ENCODE measurements around the gene SDCCAG8. TPM values are rescaled to one million over a fixed set of nuclear protein-coding genes. Genes with fewer than 3 reads are reported as not detected.

The SDCCAG8 gene
- total and polyA plus RNA-seq, 2 of the 8 experiments (the other 6 are each of a cell fraction or from before 2014, with no cell fraction given) = 15.6 to 21.0 TPM

DNA sequence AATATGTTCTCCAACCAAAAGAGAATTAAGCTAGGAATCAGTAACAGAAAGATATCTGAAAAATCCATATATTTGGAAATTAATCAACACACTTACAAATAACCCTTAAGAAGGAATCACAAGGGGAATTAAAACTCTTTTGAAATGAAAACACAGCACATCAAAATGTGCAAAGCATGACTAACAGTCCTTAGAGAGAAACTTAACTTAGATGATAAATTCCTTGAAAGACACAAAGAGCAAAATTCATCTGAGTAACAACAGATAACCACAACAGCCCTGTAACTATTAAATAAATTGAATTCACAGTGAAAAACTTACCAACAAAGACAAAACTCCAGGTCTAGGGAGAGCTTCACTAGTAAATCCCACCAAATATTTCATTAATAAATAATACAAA is 283.8 kb downstream of the SDCCAG8 start:
- Histone ChIP-seq H4K5ac (ENCODE audit: insufficient read length, low read depth, low read length) (no peak overlapping the region), H3K36me3 (ENCODE audit: control insufficient read depth in 2 of 4, insufficient read depth in 4 of 4, low read length in 3 of 4) (no peaks in the 10 kb centered on the region), H3K4ac (replicated peaks; ENCODE audit: insufficient read length, low read depth, low read length) (no peak overlapping the region), H3K56ac (replicated peaks; ENCODE audit: insufficient read length, low read depth, low read length) (no peak overlapping the region), H3K4me3 (ENCODE audit: extremely low read depth in 1 of 4, insufficient read depth in 2 of 4, low read depth in 3 of 4, low read length in 4 of 4) (no peak overlapping the region), H2AFZ (ENCODE audit: low read length) (no peak overlapping the region), H3K14ac (ENCODE audit: insufficient read length) (no peak overlapping the region), H3K18ac (ENCODE audit: extremely low read depth, low read length) (no peak overlapping the region), H3K79me2 (ENCODE audit: control insufficient read depth in 1 of 2, insufficient read depth in 2 of 2, low read length in 2 of 2) (no peaks in the 10 kb centered on the region), H2BK20ac (ENCODE audit: low read length) (no peak overlapping the region), H2BK5ac (ENCODE audit: low read depth, low read length) (no peak overlapping the region), H3K4me2 (ENCODE audit: insufficient read depth in 1 of 2, low read depth in 2 of 2, low read length in 2 of 2) (no peak overlapping the region), H4K20me1 (replicated peaks in 1 of 2; ENCODE audit: control insufficient read depth in 1 of 2, insufficient read depth in 2 of 2, low read length in 2 of 2) (no peaks in the 10 kb centered on the region), H4K91ac (replicated peaks; ENCODE audit: insufficient read length, low read length) (no peak overlapping the region), H3K27me3 (replicated peaks in 1 of 4; ENCODE audit: control insufficient read depth in 3 of 4, extremely low read depth in 1 of 4, insufficient read depth in 3 of 4, low read length in 3 of 4) (no peaks in the 10 kb centered on the region), H3K79me1 (ENCODE audit: low read depth, low read length) (0 out of 2 replicates have a peak, but pooled peaks cover 2% of the 10 kb centered on the region), H2BK12ac (ENCODE audit: low read depth, low read length) (no peak overlapping the region), H3K9ac (replicated peaks in 1 of 4; ENCODE audit: extremely low read depth in 1 of 4, low read depth in 3 of 4, low read length in 3 of 4) (no peak overlapping the region), H3K23ac (ENCODE audit: insufficient read length) (no peak overlapping the region), H3K9me3 (ENCODE audit: insufficient read depth in 2 of 2, low read depth in 1 of 2, low read length in 1 of 2) (no peaks in the 10 kb centered on the region), H2AK5ac (ENCODE audit: low read depth, low read length) (no peak overlapping the region), H2BK15ac (ENCODE audit: low read length) (no peak overlapping the region), H4K8ac (ENCODE audit: extremely low read depth, insufficient read depth, low read length) (no peak overlapping the region), H3K23me2 (ENCODE audit: low read depth, low read length) (no peaks in the 10 kb centered on the region), H2BK120ac (replicated peaks; ENCODE audit: low read depth, low read length) (no peak overlapping the region), H3K4me1 (replicated peaks in 1 of 4; ENCODE audit: control insufficient read depth in 3 of 4, insufficient read depth in 4 of 4, low read length in 3 of 4) (no peaks in the 10 kb centered on the region), H3K27ac (ENCODE audit: low read depth, low read length) (no peak overlapping the region)
- FAIRE-seq (no peak), DNase-seq (ENCODE audit: low read depth in 1 of 2, low spot score in 2 of 2) (no peak)
- TF ChIP-seq ASH2L (IDR thresholded peaks at IDR 0.05; ENCODE audit: low read length) = no peak
- TF ChIP-seq TAF7 (optimal IDR thresholded peaks at IDR 0.05; ENCODE audit: borderline replicate concordance, low read depth, low read length) = no peak
- ChIA-PET CTCF (ENCODE audit: partially characterized antibody) (interaction anchor here (1.0 kb wide), 1 partner anchor 14 kb away, joined by 3 read pairs; no protein-coding TSS in a partner anchor), POLR2A (ENCODE audit: partially characterized antibody) (no interaction called here)

Data from H1 (cell line).